Measurements from ENCODE around the gene RC3H1. TPM values are rescaled to one million over a fixed set of nuclear protein-coding genes. Genes with fewer than 3 reads are reported as not detected.

The RC3H1 gene
- total and polyA plus RNA-seq, 10 of the 15 experiments (the other 5 are each of a cell fraction or from before 2014, with no cell fraction given): 1.4 to 33.9 (median 11.8) TPM

- in situ Hi-C loops (cut with MboI) (no loop called here), intact Hi-C loops (cut with micrococcal nuclease; ENCODE audit: unreplicated experiment) (no loop called here)
- POLR2A ChIA-PET: no interaction called here
- H3K4me1 ChIP-seq (ENCODE audit: control insufficient read depth, insufficient read depth, low read length): no peaks in the 10 kb centered on the region
- ATAC-seq: no peak
- no peak overlapping the region for H3K9ac ChIP-seq (ENCODE audit: control insufficient read depth, insufficient read depth, low read length)
- no peaks in the 10 kb centered on the region for H4K20me1 ChIP-seq (ENCODE audit: control insufficient read depth, insufficient read depth)
- CTCF ChIA-PET: no interaction called here
- no peak for DNase-seq (ENCODE audit: low read depth, low spot score)
- peaks cover 0 to 2% of the 10 kb centered on the region in 2 experiments; a peak in 2 of 4 replicates for H3K36me3 ChIP-seq (ENCODE audit: control insufficient read depth in 2 of 2, insufficient read depth in 2 of 2, low read length in 1 of 2)
- H3K4me2 ChIP-seq (ENCODE audit: control insufficient read depth, insufficient read depth): no peak overlapping the region
- WGBS (ENCODE audit: insufficient coverage, insufficient replicate concordance, low lambda C conversion rate, missing lambda C conversion rate): 98% methylated on average over 5 of the region's 5 CpGs
- H3K9me3 ChIP-seq (replicated peaks; ENCODE audit: control insufficient read depth, insufficient read depth, low read length): no peaks in the 10 kb centered on the region
- H3K27ac ChIP-seq (ENCODE audit: control insufficient read depth, insufficient read depth): no peak overlapping the region
- BruUV-seq (replicated peaks): no TSS peak
- RAD21 ChIA-PET (ENCODE audit: unreplicated experiment): no interaction called here
- FAIRE-seq: no peak
- H3K4me3 ChIP-seq: no peak overlapping the region
- H3K79me2 ChIP-seq (ENCODE audit: control insufficient read depth, insufficient read depth, low read length): no peaks in the 10 kb centered on the region
- H3K27me3 ChIP-seq (replicated peaks in 1 of 2; ENCODE audit: control insufficient read depth in 2 of 2, insufficient read depth in 2 of 2, low read length in 1 of 2): no peaks in the 10 kb centered on the region
- SMC1A ChIA-PET (ENCODE audit: uncharacterized antibody, unreplicated experiment): interaction anchor here (1.0 kb wide), 1 partner anchor 11 kb away, joined by 3 read pairs; no protein-coding TSS in a partner anchor
- no peak overlapping the region for H2AFZ ChIP-seq (ENCODE audit: control insufficient read depth, low read depth, low read length)
- TF ChIP-seq CHD1 (IDR thresholded peaks at IDR 0.05; ENCODE audit: low read depth, low read length) (no peak), RUNX3 (IDR thresholded peaks at IDR 0.05; ENCODE audit: low read length) (no peak), PKNOX1 (IDR thresholded peaks at IDR 0.05) (no peak), ELK1 (IDR thresholded peaks at IDR 0.05; ENCODE audit: low read depth, low read length) (no peak), NRF1 (conservative IDR thresholded peaks at IDR 0.05; ENCODE audit: low read depth, low read length) (no peak), SRF (IDR thresholded peaks at IDR 0.05; ENCODE audit: low read depth in 2 of 2, low read length in 2 of 2) (no peak), JUNB (IDR thresholded peaks at IDR 0.05) (no peak), EZH2 (IDR thresholded peaks at IDR 0.05; ENCODE audit: borderline replicate concordance, control insufficient read depth, low read depth, low read length) (no peak), SREBF1 (IDR thresholded peaks at IDR 0.05; ENCODE audit: low read length) (no peak), SMAD5 (IDR thresholded peaks at IDR 0.05; ENCODE audit: low read depth) (no peak), PML (IDR thresholded peaks at IDR 0.05; ENCODE audit: low read length) (no peak), HCFC1 (IDR thresholded peaks at IDR 0.05; ENCODE audit: low read length) (no peak), ZNF384 (IDR thresholded peaks at IDR 0.05; ENCODE audit: borderline replicate concordance, low read depth, low read length) (no peak), IKZF2 (IDR thresholded peaks at IDR 0.05) (no peak)
- TF ChIP-seq, protein P1, sequence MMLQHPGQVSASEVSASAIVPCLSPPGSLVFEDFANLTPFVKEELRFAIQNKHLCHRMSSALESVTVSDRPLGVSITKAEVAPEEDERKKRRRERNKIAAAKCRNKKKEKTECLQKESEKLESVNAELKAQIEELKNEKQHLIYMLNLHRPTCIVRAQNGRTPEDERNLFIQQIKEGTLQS (IDR thresholded peaks at IDR 0.05; ENCODE audit: borderline replicate concordance, extremely low read depth, low read depth, low read length): no peak
- TF ChIP-seq, protein P2, sequence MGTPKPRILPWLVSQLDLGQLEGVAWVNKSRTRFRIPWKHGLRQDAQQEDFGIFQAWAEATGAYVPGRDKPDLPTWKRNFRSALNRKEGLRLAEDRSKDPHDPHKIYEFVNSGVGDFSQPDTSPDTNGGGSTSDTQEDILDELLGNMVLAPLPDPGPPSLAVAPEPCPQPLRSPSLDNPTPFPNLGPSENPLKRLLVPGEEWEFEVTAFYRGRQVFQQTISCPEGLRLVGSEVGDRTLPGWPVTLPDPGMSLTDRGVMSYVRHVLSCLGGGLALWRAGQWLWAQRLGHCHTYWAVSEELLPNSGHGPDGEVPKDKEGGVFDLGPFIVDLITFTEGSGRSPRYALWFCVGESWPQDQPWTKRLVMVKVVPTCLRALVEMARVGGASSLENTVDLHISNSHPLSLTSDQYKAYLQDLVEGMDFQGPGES (IDR thresholded peaks at IDR 0.05): no peak
- TF ChIP-seq, protein P3, sequence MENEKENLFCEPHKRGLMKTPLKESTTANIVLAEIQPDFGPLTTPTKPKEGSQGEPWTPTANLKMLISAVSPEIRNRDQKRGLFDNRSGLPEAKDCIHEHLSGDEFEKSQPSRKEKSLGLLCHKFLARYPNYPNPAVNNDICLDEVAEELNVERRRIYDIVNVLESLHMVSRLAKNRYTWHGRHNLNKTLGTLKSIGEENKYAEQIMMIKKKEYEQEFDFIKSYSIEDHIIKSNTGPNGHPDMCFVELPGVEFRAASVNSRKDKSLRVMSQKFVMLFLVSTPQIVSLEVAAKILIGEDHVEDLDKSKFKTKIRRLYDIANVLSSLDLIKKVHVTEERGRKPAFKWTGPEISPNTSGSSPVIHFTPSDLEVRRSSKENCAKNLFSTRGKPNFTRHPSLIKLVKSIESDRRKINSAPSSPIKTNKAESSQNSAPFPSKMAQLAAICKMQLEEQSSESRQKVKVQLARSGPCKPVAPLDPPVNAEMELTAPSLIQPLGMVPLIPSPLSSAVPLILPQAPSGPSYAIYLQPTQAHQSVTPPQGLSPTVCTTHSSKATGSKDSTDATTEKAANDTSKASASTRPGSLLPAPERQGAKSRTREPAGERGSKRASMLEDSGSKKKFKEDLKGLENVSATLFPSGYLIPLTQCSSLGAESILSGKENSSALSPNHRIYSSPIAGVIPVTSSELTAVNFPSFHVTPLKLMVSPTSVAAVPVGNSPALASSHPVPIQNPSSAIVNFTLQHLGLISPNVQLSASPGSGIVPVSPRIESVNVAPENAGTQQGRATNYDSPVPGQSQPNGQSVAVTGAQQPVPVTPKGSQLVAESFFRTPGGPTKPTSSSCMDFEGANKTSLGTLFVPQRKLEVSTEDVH (IDR thresholded peaks at IDR 0.05; ENCODE audit: low read depth, partially characterized antibody): no peak
- TF ChIP-seq, protein P4, sequence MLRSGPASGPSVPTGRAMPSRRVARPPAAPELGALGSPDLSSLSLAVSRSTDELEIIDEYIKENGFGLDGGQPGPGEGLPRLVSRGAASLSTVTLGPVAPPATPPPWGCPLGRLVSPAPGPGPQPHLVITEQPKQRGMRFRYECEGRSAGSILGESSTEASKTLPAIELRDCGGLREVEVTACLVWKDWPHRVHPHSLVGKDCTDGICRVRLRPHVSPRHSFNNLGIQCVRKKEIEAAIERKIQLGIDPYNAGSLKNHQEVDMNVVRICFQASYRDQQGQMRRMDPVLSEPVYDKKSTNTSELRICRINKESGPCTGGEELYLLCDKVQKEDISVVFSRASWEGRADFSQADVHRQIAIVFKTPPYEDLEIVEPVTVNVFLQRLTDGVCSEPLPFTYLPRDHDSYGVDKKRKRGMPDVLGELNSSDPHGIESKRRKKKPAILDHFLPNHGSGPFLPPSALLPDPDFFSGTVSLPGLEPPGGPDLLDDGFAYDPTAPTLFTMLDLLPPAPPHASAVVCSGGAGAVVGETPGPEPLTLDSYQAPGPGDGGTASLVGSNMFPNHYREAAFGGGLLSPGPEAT (IDR thresholded peaks at IDR 0.05; ENCODE audit: low read depth): no peak
Measured at GRCh38 chr1:173884701-173885100, 137.5 kb downstream of the RC3H1 start.
